ENCODE measurements around the gene DCC.

Gene DCC

DNA sequence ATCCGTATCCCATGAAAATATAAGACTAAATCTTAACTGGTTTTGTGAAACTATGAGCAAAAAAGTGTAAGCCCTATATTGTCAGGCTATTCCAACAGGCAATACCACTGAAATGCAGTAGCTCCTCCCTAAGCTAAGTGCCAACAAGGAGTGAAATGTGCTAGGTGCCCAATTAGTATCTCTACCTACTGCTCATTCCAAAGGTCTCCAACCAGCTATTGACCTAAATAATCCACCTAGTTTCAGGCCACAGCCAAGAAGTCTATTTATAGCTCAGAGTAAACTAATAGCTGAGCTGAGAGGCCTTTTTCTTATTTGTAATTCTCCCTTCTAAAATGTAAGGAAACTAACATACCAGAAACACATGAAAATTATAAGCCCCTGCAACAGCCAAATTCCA, 482.2 kb downstream of the DCC start:
- no peaks in the 10 kb centered on the region for H3K4me1 ChIP-seq (ENCODE audit: low read depth, poor library complexity, severe bottlenecking)
- H3K27ac ChIP-seq = no peak overlapping the region
- H3K27me3 ChIP-seq (ENCODE audit: insufficient read depth, low read depth) = no peaks in the 10 kb centered on the region
- no peaks in the 10 kb centered on the region for H3K79me2 ChIP-seq (ENCODE audit: insufficient read depth, low read depth)
- H4K20me1 ChIP-seq (ENCODE audit: insufficient read depth) = no peaks in the 10 kb centered on the region
- TF ChIP-seq, protein P1, sequence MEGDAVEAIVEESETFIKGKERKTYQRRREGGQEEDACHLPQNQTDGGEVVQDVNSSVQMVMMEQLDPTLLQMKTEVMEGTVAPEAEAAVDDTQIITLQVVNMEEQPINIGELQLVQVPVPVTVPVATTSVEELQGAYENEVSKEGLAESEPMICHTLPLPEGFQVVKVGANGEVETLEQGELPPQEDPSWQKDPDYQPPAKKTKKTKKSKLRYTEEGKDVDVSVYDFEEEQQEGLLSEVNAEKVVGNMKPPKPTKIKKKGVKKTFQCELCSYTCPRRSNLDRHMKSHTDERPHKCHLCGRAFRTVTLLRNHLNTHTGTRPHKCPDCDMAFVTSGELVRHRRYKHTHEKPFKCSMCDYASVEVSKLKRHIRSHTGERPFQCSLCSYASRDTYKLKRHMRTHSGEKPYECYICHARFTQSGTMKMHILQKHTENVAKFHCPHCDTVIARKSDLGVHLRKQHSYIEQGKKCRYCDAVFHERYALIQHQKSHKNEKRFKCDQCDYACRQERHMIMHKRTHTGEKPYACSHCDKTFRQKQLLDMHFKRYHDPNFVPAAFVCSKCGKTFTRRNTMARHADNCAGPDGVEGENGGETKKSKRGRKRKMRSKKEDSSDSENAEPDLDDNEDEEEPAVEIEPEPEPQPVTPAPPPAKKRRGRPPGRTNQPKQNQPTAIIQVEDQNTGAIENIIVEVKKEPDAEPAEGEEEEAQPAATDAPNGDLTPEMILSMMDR (conservative IDR thresholded peaks at IDR 0.05; ENCODE audit: low read depth, low read length) = no peak
- no peaks in the 10 kb centered on the region for H3K36me3 ChIP-seq (ENCODE audit: insufficient read depth)
- H3K4me2 ChIP-seq = no peak overlapping the region
- H3K4me3 ChIP-seq (IDR thresholded peaks at IDR 0.05; ENCODE audit: insufficient read depth, low read depth, low read length) = no peak overlapping the region
- H2AFZ ChIP-seq (ENCODE audit: low read depth) = no peak overlapping the region
- H3K9ac ChIP-seq = no peak overlapping the region

DNA sequence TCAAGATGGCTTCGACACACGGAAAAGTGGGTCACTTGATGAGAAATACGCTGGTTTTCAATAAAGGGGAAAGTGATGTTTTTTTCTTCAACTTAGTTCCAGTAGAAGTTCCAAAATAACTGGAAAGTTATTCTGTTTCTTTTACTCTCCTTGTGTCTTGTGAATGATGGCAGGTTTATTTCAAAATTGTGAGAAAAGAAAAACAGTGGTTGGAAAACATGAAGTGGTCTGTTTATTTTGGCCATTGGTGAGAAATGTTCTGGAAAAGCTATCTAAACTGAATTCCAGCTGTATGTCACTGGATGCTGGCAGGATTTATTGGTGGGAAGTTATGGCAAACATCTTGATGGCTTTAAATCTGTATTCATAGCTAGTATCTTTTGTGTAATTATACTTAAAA, 484.1 kb downstream of the DCC start:
- TF ChIP-seq, protein P1 (conservative IDR thresholded peaks at IDR 0.05; ENCODE audit: low read depth, low read length) = no peak
- no peak overlapping the region for H3K4me2 ChIP-seq
- no peak overlapping the region for H3K9ac ChIP-seq
- no peak overlapping the region for H2AFZ ChIP-seq (ENCODE audit: low read depth)
- no peak overlapping the region for H3K27ac ChIP-seq
- H3K79me2 ChIP-seq (ENCODE audit: insufficient read depth, low read depth) = no peaks in the 10 kb centered on the region
- H4K20me1 ChIP-seq (ENCODE audit: insufficient read depth) = no peaks in the 10 kb centered on the region
- no peaks in the 10 kb centered on the region for H3K4me1 ChIP-seq (ENCODE audit: low read depth, poor library complexity, severe bottlenecking)
- H3K4me3 ChIP-seq (IDR thresholded peaks at IDR 0.05; ENCODE audit: insufficient read depth, low read depth, low read length) = no peak overlapping the region
- no peaks in the 10 kb centered on the region for H3K36me3 ChIP-seq (ENCODE audit: insufficient read depth)
- H3K27me3 ChIP-seq (ENCODE audit: insufficient read depth, low read depth) = no peaks in the 10 kb centered on the region

DNA sequence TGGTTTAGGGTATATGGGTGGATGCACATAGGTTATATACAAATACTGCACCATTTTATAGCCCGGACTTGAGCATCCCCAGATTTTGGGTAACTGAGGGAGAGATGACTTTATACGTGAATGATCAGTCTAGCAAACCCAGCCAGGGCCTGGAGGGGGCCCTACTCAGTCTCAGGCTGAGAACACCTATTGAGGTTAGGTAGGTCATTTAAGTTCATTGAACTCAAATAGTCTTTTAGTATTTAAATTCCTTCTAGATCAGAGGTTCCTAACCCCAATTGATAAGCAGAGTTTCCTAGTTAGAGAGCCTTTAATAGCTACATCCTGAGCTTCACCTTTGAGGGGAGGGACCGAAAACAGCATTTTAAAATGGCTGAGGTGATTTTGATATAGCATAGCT, 487.0 kb downstream of the DCC start:
- H3K4me1 ChIP-seq (ENCODE audit: low read depth, poor library complexity, severe bottlenecking) = no peaks in the 10 kb centered on the region
- H3K27ac ChIP-seq = no peak overlapping the region
- H3K79me2 ChIP-seq (ENCODE audit: insufficient read depth, low read depth) = no peaks in the 10 kb centered on the region
- H3K4me2 ChIP-seq = no peak overlapping the region
- H3K27me3 ChIP-seq (ENCODE audit: insufficient read depth, low read depth) = no peaks in the 10 kb centered on the region
- TF ChIP-seq, protein P1 (conservative IDR thresholded peaks at IDR 0.05; ENCODE audit: low read depth, low read length) = no peak
- no peaks in the 10 kb centered on the region for H3K36me3 ChIP-seq (ENCODE audit: insufficient read depth)
- no peak overlapping the region for H3K4me3 ChIP-seq (IDR thresholded peaks at IDR 0.05; ENCODE audit: insufficient read depth, low read depth, low read length)
- H4K20me1 ChIP-seq (ENCODE audit: insufficient read depth) = no peaks in the 10 kb centered on the region
- H3K9ac ChIP-seq = no peak overlapping the region
- no peak overlapping the region for H2AFZ ChIP-seq (ENCODE audit: low read depth)

DNA sequence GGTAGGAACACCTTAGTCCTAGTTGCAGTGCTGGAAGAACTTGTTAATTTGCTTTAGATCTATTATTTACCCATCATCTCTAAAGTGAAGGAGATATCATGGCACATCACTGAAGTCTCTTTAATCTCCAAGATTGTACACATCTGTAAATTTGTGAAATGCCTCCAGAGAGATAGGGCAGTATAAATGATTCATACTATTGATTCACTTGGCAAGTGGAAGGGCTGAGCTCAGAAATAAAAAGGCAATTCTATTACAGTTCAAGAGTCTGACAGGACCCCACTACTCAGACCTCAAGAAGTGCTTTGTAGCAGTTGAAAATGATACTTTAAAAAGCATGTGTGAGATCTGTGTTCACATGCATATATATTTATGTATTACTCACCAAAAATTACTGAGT, 489.3 kb downstream of the DCC start:
- Histone ChIP-seq H3K27ac (no peak overlapping the region), H3K9ac (no peak overlapping the region), H3K27me3 (ENCODE audit: insufficient read depth, low read depth) (no peaks in the 10 kb centered on the region), H3K79me2 (ENCODE audit: insufficient read depth, low read depth) (no peaks in the 10 kb centered on the region), H4K20me1 (ENCODE audit: insufficient read depth) (no peaks in the 10 kb centered on the region), H3K36me3 (ENCODE audit: insufficient read depth) (no peaks in the 10 kb centered on the region), H3K4me1 (ENCODE audit: low read depth, poor library complexity, severe bottlenecking) (no peaks in the 10 kb centered on the region), H3K4me2 (no peak overlapping the region), H2AFZ (ENCODE audit: low read depth) (no peak overlapping the region), H3K4me3 (IDR thresholded peaks at IDR 0.05; ENCODE audit: insufficient read depth, low read depth, low read length) (no peak overlapping the region)
- TF ChIP-seq, protein P1 (conservative IDR thresholded peaks at IDR 0.05; ENCODE audit: low read depth, low read length) = no peak

Data from KMS-11 (cell line).